Neural progenitor cell (in vitro differentiated cells): ENCODE data around the gene ZFPM1.

ENCODE experiments used
- EZH2 ChIP-seq: fragments of 200-600 bp; sonication (generic); IDR thresholded peaks from 2 replicates; pipeline ENCODE4 v1.6.1; 2017; ENCODE audit warnings: antibody characterized with exemption, mild to moderate bottlenecking, moderate library complexity
- EZH2phosphoT487 ChIP-seq: fragments of 200-600 bp; sonication (generic); IDR thresholded peaks from 2 replicates; pipeline ENCODE4 v1.6.1; 2017; ENCODE audit warnings: antibody characterized with exemption
- TF ChIP-seq, protein P1 (sequence below): fragments of 200-600 bp; sonication (generic); IDR thresholded peaks from 2 replicates; pipeline ENCODE4 v1.5.1; 2017; ENCODE audit warnings: antibody characterized with exemption, mild to moderate bottlenecking

GRCh38 chr16:88447881-88448280 lies 5.2 kb upstream of the ZFPM1 start:
- TF ChIP-seq, protein P1, sequence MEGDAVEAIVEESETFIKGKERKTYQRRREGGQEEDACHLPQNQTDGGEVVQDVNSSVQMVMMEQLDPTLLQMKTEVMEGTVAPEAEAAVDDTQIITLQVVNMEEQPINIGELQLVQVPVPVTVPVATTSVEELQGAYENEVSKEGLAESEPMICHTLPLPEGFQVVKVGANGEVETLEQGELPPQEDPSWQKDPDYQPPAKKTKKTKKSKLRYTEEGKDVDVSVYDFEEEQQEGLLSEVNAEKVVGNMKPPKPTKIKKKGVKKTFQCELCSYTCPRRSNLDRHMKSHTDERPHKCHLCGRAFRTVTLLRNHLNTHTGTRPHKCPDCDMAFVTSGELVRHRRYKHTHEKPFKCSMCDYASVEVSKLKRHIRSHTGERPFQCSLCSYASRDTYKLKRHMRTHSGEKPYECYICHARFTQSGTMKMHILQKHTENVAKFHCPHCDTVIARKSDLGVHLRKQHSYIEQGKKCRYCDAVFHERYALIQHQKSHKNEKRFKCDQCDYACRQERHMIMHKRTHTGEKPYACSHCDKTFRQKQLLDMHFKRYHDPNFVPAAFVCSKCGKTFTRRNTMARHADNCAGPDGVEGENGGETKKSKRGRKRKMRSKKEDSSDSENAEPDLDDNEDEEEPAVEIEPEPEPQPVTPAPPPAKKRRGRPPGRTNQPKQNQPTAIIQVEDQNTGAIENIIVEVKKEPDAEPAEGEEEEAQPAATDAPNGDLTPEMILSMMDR = no peak
- no peak for TF ChIP-seq EZH2
- no peak for TF ChIP-seq EZH2phosphoT487
